ENCODE results near the gene TRAF5. TPM values are rescaled to one million over a fixed set of nuclear protein-coding genes. Genes with fewer than 3 reads are reported as not detected.

TRAF5 gene
- total and polyA plus RNA-seq, 2 of the 4 experiments (the other 2 are of a cell fraction) = 10.0 to 14.7 TPM

DNA sequence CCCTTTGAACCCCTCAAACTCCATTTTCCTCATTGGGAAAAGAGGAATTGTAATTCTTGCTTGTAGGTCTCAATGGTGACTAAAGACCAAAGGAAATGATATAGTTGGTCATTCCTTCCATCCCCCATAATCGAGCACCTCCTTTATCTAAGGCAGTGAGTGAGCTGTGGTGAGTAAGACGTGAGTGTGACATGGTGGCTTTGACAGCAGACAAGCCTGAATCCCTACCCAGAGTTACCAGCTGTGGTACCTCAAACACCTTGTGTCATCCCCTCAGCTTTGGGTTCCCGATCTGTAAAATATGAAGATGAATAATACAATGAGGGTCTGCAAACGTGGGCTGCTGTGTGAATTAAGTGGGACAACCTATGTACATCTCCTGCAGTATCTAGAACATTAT lies 8.4 kb downstream of the TRAF5 start:
- Histone ChIP-seq H3K18ac (ENCODE audit: low read depth, low read length) (no peak overlapping the region), H3K27ac (ENCODE audit: insufficient read depth, low read length) (no peak overlapping the region), H3K4me1 (ENCODE audit: control insufficient read depth, insufficient read depth, low read length) (peaks cover 11% of the 10 kb centered on the region), H3K4ac (ENCODE audit: low read depth, low read length) (no peak overlapping the region), H2BK20ac (ENCODE audit: low read depth, low read length) (no peak overlapping the region), H2BK5ac (ENCODE audit: low read depth, low read length, poor library complexity, severe bottlenecking) (no peak overlapping the region), H4K91ac (ENCODE audit: insufficient read depth, low read depth, low read length) (no peak overlapping the region), H4K8ac (ENCODE audit: low read depth in 2 of 2, low read length in 2 of 2) (no peak overlapping the region), H2AFZ (replicated peaks; ENCODE audit: low read length, poor library complexity) (no peak overlapping the region), H3K9me3 (ENCODE audit: control insufficient read depth, insufficient read depth, low read length) (no peaks in the 10 kb centered on the region), H3K14ac (replicated peaks; ENCODE audit: low read depth, low read length) (0 out of 2 replicates have a peak overlapping the region, but pooled peaks have one; percentile 11), H2BK120ac (ENCODE audit: low read depth, low read length) (no peak overlapping the region), H3K79me1 (ENCODE audit: low read depth in 1 of 2, low read length in 2 of 2) (peaks cover 23 to 85% of the 10 kb centered on the region in 2 experiments), H2AK9ac (replicated peaks; ENCODE audit: low read depth, low read length, poor library complexity) (no peak overlapping the region), H3K9me1 (ENCODE audit: insufficient read depth, low read length) (peaks cover 40% of the 10 kb centered on the region), H2AK5ac (ENCODE audit: low read depth, low read length) (no peak overlapping the region), H3K4me2 (ENCODE audit: low read depth, low read length) (no peak overlapping the region), H3K56ac (ENCODE audit: extremely low read depth, insufficient read depth, low read length) (no peak overlapping the region), H3K27me3 (ENCODE audit: control insufficient read depth, insufficient read depth, low read length) (no peaks in the 10 kb centered on the region), H3K36me3 (ENCODE audit: control insufficient read depth, insufficient read depth, low read length) (0 out of 2 replicates have a peak, but pooled peaks cover 1% of the 10 kb centered on the region), H4K5ac (ENCODE audit: low read depth, low read length) (no peak overlapping the region), H3K9ac (ENCODE audit: low read depth, low read length) (no peak overlapping the region), H2BK15ac (ENCODE audit: low read depth, low read length) (no peak overlapping the region), H4K20me1 (ENCODE audit: insufficient read depth, low read length) (peaks cover 79% of the 10 kb centered on the region), H3K4me3 (ENCODE audit: insufficient read depth, low read depth, low read length) (no peak overlapping the region), H3K23ac (ENCODE audit: low read depth, low read length) (peak overlapping the region; percentile 43; the same call in 1 of the 2 replicates)
- peak; percentile 43 for DNase-seq
- in situ Hi-C loops (cut with MboI; ENCODE audit: low sequenced_read_pairs) = no loop called here
- WGBS, 2 experiments (ENCODE audit: extremely low coverage in 2 of 2, insufficient read length in 1 of 2) = no CpG with 5 or more reads among the region's 4 CpGs
- ChIA-PET CTCF (interaction anchor here (1.3 kb wide), 1 partner anchor 12 kb away, joined by 4 read pairs; no protein-coding TSS in a partner anchor), POLR2A (ENCODE audit: unreplicated experiment) (interaction anchor here (0.6 kb wide), 1 partner anchor 75 kb away, joined by 4 read pairs; no protein-coding TSS in a partner anchor)
- TF ChIP-seq RFX5 (IDR thresholded peaks at IDR 0.05; ENCODE audit: low read depth, low read length) = no peak
- TF ChIP-seq, protein P1, sequence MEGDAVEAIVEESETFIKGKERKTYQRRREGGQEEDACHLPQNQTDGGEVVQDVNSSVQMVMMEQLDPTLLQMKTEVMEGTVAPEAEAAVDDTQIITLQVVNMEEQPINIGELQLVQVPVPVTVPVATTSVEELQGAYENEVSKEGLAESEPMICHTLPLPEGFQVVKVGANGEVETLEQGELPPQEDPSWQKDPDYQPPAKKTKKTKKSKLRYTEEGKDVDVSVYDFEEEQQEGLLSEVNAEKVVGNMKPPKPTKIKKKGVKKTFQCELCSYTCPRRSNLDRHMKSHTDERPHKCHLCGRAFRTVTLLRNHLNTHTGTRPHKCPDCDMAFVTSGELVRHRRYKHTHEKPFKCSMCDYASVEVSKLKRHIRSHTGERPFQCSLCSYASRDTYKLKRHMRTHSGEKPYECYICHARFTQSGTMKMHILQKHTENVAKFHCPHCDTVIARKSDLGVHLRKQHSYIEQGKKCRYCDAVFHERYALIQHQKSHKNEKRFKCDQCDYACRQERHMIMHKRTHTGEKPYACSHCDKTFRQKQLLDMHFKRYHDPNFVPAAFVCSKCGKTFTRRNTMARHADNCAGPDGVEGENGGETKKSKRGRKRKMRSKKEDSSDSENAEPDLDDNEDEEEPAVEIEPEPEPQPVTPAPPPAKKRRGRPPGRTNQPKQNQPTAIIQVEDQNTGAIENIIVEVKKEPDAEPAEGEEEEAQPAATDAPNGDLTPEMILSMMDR (conservative IDR thresholded peaks at IDR 0.05; ENCODE audit: low read depth, low read length) = no peak
- TF ChIP-seq BHLHE40 (IDR thresholded peaks at IDR 0.05; ENCODE audit: low read depth, low read length) = no peak
- TF ChIP-seq, protein P2, sequence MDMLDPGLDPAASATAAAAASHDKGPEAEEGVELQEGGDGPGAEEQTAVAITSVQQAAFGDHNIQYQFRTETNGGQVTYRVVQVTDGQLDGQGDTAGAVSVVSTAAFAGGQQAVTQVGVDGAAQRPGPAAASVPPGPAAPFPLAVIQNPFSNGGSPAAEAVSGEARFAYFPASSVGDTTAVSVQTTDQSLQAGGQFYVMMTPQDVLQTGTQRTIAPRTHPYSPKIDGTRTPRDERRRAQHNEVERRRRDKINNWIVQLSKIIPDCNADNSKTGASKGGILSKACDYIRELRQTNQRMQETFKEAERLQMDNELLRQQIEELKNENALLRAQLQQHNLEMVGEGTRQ (IDR thresholded peaks at IDR 0.05; ENCODE audit: low read depth, low read length) = no peak
- no peak for TF ChIP-seq RCOR1 (IDR thresholded peaks at IDR 0.05; ENCODE audit: insufficient replicate concordance, low read length)
- TF ChIP-seq SMC3 (IDR thresholded peaks at IDR 0.05; ENCODE audit: low read depth, low read length) = no peak
- intact Hi-C loops (cut with micrococcal nuclease) = no loop called here
- no TSS peak for BruUV-seq (replicated peaks)
- no peak for ATAC-seq (ENCODE audit: low read depth)
- dilution Hi-C loops (cut with HindIII; ENCODE audit: low sequenced_read_pairs, unreplicated experiment) = no loop called here
